K562 (cell line): Measurements from ENCODE around the gene JKAMP.

Experiments used
- RBM14 ChIP-seq: fragments of 200-400 bp; formaldehyde crosslinking; IDR thresholded peaks from 2 replicates; pipeline ENCODE4 v1.6.1; 2018; ENCODE audit warnings: low read depth, mild to moderate bottlenecking, low read length, moderate library complexity, borderline replicate concordance; ENCODE audit not compliant: insufficient read depth
- SIN3B ChIP-seq: fragments of 450-650 bp; IDR thresholded peaks from 2 replicates; pipeline ENCODE4 v1.6.1; 2017; ENCODE audit warnings: low read depth, mild to moderate bottlenecking, moderate library complexity
- ZNF174 ChIP-seq: fragments of 250-450 bp; sonication (Bioruptor Pico); IDR thresholded peaks from 2 replicates; pipeline ENCODE4 v1.4.0; 2020; ENCODE audit warnings: mild to moderate bottlenecking
- TF ChIP-seq, protein P1 (sequence below), 3 experiments: IDR thresholded peaks in 2 of 3; conservative IDR thresholded peaks in 1 of 3; 2 replicates each; pipeline ENCODE4 v1.5.1; 2011 to 2012; ENCODE audit warnings: low read length in 3 of 3, mild to moderate bottlenecking in 3 of 3, control low read depth in 2 of 3, improper control_type of control experiment in 1 of 3, inconsistent platforms in 1 of 3, low read depth in 1 of 3, mixed read lengths in 1 of 3, moderate library complexity in 1 of 3; ENCODE audit not compliant: insufficient read depth in 2 of 3
- TF ChIP-seq, protein P2 (sequence below): sonication (generic); formaldehyde crosslinking; IDR thresholded peaks from 2 replicates; pipeline ENCODE4 v1.8.1; 2022; ENCODE audit warnings: missing genetic modification reagents

DNA sequence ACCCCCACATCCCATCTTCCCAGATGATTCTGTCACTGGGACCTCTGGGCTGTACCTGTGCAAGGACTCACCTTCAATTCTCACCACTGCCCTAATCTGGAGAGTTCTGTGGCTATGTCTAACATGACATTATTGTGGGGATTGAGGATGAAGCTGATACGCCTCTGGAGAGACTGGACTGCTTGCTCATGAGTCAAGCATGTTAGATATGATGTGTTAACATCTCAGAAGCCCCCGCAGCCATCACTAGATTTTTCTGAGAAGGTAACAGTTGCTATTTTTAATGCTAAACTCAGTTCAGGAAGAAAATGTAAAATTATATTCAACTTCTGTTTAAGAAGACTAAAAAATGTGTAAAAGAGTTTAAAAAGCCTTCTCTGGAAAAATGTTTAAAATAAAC, 25.7 kb downstream of the JKAMP start:
- TF ChIP-seq, protein P1, sequence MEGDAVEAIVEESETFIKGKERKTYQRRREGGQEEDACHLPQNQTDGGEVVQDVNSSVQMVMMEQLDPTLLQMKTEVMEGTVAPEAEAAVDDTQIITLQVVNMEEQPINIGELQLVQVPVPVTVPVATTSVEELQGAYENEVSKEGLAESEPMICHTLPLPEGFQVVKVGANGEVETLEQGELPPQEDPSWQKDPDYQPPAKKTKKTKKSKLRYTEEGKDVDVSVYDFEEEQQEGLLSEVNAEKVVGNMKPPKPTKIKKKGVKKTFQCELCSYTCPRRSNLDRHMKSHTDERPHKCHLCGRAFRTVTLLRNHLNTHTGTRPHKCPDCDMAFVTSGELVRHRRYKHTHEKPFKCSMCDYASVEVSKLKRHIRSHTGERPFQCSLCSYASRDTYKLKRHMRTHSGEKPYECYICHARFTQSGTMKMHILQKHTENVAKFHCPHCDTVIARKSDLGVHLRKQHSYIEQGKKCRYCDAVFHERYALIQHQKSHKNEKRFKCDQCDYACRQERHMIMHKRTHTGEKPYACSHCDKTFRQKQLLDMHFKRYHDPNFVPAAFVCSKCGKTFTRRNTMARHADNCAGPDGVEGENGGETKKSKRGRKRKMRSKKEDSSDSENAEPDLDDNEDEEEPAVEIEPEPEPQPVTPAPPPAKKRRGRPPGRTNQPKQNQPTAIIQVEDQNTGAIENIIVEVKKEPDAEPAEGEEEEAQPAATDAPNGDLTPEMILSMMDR (IDR thresholded peaks at IDR 0.05 in 2 of 3, conservative IDR thresholded peaks at IDR 0.05 in 1 of 3; ENCODE audit: insufficient read depth in 2 of 3, low read depth in 1 of 3, low read length in 3 of 3): no peak
- TF ChIP-seq, protein P2, sequence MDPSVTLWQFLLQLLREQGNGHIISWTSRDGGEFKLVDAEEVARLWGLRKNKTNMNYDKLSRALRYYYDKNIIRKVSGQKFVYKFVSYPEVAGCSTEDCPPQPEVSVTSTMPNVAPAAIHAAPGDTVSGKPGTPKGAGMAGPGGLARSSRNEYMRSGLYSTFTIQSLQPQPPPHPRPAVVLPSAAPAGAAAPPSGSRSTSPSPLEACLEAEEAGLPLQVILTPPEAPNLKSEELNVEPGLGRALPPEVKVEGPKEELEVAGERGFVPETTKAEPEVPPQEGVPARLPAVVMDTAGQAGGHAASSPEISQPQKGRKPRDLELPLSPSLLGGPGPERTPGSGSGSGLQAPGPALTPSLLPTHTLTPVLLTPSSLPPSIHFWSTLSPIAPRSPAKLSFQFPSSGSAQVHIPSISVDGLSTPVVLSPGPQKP: no peak
- no peak for TF ChIP-seq SIN3B
- no peak for TF ChIP-seq ZNF174 (CRISPR knock-in tag)
- no peak for TF ChIP-seq RBM14
